Epithelial cell of proximal tubule (primary cell): ENCODE data around the gene MPIG6B. TPM values are rescaled to one million over a fixed set of nuclear protein-coding genes. Genes with fewer than 3 reads are reported as not detected.

Experiments
- DNase-seq: peaks from one replicate; pipeline ENCODE4 v3.0.0-alpha.2; 2011; ENCODE audit warnings: low read depth
- H3K4me3 ChIP-seq: 2 replicates; pipeline ENCODE4 v1.5.1; 2011; ENCODE audit warnings: low read depth, mild to moderate bottlenecking, low read length
- total RNA-seq: library from RNA; depleted of rRNA; stranded (reverse); fragments of >200 nt; gene quantifications from 2 replicates; pipeline ENCODE4 v1.2.3, GENCODE V29; 2015
- TF ChIP-seq, protein P1 (sequence below): conservative IDR thresholded peaks from 2 replicates; pipeline ENCODE4 v1.5.1; 2012; ENCODE audit warnings: low read depth, mild to moderate bottlenecking, low read length

MPIG6B gene
- total RNA-seq, 1 donor from 2014 or later = not detected

DNA sequence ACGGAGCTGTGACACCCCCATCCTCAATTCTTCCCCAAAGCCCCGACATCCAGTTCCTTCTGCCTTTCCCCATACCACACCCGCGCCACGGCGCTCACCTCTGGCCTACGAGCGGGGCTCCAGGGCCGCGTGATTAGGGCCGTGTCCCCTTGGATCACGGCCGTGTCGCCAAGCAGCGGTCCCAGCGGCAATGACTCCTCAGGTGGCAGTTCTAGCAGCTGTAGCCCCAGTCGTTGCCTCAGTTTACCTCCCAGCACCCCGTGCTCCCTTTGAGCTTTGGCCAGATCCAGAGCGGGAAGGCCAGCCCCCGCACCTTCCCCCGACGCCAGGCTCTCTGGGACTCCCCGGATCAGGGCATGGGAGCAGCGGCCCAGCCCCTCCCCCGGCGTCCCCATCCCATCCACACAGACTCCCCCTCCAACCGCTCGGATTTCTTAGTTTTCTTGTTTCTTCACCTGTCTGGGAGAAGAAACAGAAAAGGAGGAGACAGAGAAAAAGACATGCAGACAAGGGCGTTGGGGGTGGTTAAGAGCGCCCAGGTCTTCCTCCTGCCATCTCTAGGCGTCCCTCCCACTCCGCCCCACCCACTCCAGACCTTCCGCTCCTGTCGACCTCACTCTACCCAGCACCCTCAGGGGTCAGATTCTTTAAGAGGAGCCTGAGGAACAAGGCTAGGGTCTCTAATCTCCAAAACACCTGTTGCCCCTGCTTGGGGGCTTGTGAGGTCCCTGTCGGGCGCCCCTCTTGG lies 5.8 kb downstream of the MPIG6B start, which contains the start of gene DDAH2:
Gene DDAH2, minus strand, starts transcription at position 533 of the 748 bp plus-strand sequence. Its CDS starts 138 bp downstream, at position 395.
- no peak for DNase-seq
- TF ChIP-seq, protein P1, sequence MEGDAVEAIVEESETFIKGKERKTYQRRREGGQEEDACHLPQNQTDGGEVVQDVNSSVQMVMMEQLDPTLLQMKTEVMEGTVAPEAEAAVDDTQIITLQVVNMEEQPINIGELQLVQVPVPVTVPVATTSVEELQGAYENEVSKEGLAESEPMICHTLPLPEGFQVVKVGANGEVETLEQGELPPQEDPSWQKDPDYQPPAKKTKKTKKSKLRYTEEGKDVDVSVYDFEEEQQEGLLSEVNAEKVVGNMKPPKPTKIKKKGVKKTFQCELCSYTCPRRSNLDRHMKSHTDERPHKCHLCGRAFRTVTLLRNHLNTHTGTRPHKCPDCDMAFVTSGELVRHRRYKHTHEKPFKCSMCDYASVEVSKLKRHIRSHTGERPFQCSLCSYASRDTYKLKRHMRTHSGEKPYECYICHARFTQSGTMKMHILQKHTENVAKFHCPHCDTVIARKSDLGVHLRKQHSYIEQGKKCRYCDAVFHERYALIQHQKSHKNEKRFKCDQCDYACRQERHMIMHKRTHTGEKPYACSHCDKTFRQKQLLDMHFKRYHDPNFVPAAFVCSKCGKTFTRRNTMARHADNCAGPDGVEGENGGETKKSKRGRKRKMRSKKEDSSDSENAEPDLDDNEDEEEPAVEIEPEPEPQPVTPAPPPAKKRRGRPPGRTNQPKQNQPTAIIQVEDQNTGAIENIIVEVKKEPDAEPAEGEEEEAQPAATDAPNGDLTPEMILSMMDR = peak; percentile 72
- H3K4me3 ChIP-seq = peak within 1 kb of the TSS; percentile 69

DNA sequence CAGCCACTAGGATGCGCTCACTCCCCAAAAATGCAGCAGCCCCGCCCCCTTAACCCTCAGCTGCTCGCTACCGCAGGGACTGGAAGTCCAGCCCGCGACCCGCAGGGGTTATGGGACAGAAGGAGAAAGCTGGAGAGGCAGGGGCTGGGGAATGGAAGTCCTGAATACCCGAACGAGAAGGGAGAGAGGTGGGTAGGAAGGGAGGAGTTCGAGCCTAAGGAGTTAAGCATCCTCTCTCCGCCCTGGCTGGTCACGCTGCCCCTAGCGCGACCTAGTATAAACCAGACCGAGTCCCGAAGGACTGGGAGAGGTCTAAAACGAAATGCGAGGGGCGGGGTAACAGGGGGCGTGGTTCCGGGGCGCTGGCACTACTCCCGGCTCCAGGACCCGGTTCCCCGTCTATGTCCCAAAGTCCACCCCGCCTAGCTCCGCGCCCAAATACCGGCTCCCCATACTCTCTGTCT lies 6.4 kb downstream of the MPIG6B start:
- TF ChIP-seq, protein P1 = no peak
- DNase-seq = no peak
- peak overlapping the region; percentile 69 for H3K4me3 ChIP-seq

DNA sequence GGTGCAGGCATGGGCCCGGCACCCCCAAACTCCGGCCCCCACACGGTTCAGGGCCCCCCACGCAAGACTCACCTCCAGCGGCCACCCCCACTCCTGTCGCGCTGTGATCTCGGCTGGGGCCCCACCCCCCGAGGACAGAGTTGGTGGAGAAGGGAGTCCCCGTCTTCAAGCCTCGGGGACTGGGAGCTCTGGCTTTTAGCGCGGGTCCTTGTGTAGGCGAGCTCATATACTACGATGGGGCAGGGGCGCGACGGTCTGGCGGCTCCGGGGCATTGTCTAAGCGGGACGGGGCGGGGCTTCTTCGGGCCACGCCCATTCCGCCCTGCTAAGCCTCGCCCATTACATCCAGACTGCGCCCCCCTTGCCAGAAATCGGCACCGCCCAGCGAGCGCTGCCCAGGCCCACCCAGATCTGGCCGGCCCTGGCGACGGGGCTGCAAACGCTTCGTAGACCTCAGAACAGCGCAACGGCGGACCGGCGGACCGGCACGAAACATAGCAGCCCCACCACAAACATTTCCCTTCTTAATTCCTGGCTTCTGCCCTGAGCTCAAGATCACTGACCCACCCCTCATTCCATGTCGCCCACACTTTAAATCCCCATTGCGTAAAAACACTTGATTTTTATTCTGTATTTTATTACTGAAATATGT lies 6.9 kb downstream of the MPIG6B start:
- H3K4me3 ChIP-seq = peak overlapping the region; percentile 69
- TF ChIP-seq, protein P1 = no peak
- no peak for DNase-seq

DNA sequence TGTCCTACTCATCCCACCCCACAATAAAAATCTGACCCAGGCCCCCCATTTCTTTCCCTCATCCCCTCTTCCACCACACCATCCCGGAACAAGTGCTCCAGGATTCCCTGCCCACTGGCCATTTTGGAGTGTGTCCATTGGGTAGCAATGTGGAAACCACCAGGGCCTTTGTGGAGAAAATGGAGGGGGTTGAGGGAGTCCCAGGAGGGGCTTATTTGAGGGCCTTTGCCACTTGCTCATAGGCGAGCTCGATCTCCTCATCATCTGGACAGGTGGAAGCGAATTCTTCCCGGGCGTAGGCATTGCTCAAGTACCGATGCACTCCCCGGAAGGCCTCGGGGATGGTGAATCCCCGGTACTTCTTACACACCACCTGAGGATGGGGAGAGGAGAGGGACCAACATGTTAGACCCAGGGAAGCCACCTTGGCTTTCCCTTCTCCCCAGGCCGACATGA lies 7.5 kb downstream of the MPIG6B start:
- peak overlapping the region; percentile 69 for H3K4me3 ChIP-seq
- no peak for DNase-seq
- TF ChIP-seq, protein P1 = no peak

DNA sequence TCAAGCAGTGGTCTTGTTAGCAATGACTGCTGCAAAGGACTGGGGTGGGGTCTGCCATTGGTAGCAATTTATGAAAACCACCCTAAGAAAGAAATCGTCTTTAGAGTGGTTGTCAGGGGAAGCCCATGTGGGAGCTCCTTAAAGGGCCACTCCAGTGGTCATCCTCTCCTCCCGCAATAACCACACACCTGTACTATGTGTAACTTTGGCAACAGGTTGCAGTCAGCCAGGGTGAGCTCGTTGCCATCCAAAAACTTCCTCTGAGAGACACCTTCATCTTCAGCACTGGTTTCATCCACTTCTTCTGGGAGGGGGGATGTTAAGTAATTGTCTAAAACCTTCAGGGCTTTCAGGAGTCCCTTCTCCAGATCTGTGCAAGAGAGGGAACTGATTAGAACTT lies 8.9 kb downstream of the MPIG6B start:
- TF ChIP-seq, protein P1 = no peak

DNA sequence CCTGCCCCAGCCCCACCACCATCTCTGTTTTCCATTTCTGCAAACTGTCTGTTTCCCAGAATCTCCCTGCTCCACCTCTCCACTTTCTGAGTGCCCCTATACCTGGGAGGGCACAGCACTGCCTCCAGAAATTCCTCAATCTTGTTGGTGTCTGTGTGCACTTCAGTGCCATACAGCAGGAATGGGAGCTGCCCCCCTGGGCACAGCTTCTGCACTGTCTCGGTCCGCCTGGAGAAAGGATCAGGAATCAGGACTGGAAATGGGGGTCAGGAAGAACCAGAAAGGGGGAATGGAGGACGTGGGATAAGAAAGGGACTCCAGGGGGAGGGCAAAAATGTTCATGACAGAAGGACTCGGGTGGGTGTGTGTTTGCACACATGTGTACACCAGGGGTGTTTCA lies 10.6 kb downstream of the MPIG6B start:
- DNase-seq = no peak
- H3K4me3 ChIP-seq = peak overlapping the region; percentile 95
- TF ChIP-seq, protein P1 = no peak

More for the DNA sequence above, 8.9 kb downstream of the MPIG6B start:
- DNase-seq = no peak
- no peak overlapping the region for H3K4me3 ChIP-seq
